RPMI7951 (cell line): ENCODE data around the gene TIMP3. TPM values are rescaled to one million over a fixed set of nuclear protein-coding genes. Genes with fewer than 3 reads are reported as not detected.

Experiments
- DNase-seq: peaks from one replicate; pipeline ENCODE4 v3.0.0-alpha.2; 2012; ENCODE audit warnings: low read depth
- total RNA-seq: library from RNA; depleted of rRNA; stranded (reverse); fragments of >200 nt; shearing (Covaris generic); gene quantifications from 2 replicates; pipeline ENCODE4 v1.2.3, GENCODE V29; 2014

Gene TIMP3
- total RNA-seq, 1 experiment from 2014 or later = 593 TPM

- no peak for DNase-seq
These were observed 79.0 kb downstream of the TIMP3 start for GRCh38 chr22:32880505-32880892.

DNA sequence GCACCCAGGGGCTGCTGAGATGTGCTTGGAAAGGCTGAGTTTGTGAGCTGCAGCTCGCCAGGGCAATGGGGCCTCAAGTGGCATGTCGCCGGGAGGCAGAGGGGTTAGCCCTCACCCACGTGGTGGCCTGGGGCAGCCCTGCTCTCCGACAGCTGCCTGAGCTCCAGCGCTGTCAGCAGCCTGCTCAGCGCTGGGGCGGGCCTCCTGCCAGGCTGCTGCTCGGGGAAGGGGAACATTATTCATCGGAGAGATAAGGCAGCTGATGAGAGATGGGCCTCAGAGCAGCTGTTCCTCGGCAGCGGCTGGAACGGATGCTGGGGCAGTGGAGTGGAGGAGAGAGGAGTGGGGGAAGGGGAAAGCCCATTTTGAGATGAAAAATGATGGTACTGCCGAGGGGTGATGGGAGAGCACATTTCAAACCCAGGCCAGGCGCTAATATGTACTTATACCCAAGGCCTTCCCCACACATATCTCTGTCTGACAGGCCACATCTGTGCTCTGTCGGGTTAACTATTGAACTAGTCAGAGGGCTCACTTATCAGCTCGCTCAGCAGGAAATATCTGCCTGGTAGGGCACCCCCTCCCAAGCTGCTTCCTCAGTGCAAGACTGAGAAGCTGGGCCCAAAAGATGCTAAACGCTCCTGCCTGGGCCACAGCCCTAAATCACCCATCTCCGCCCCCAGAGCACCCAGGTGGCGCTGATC is 79.5 kb downstream of the TIMP3 start:
- DNase-seq = peak; percentile 78

- no peak for DNase-seq
These were observed 80.9 kb downstream of the TIMP3 start for GRCh38 chr22:32882360-32882755.

GRCh38 chr22:32882774-32883530 is 81.4 kb downstream of the TIMP3 start:
- no peak for DNase-seq

- DNase-seq = no peak
These were observed 85.9 kb downstream of the TIMP3 start for GRCh38 chr22:32887324-32887980.

DNA sequence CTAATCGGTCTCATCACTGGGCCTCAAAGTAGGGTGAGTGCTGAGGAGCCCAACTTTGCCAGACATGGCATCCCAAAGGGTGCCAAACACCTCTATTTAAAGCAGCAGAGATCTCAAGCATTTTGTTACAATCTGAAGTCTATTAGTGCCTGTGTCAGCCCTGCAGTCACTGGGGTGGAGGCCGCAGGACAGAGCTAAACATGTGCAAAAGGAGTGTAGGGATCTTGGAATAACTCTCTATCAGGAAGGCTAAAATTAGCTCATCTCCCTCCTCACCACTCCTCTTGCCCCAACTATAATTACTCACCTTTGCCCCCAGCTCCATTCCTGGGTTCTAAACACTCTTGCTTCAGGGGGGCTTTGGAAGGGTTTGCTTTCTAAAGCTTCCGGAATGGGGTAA is 87.5 kb downstream of the TIMP3 start:
- no peak for DNase-seq

GRCh38 chr22:32896891-32897290 is 95.4 kb downstream of the TIMP3 start:
- DNase-seq = no peak

- peak; percentile 86 for DNase-seq
These were observed 95.9 kb downstream of the TIMP3 start for GRCh38 chr22:32897400-32897799.

DNA sequence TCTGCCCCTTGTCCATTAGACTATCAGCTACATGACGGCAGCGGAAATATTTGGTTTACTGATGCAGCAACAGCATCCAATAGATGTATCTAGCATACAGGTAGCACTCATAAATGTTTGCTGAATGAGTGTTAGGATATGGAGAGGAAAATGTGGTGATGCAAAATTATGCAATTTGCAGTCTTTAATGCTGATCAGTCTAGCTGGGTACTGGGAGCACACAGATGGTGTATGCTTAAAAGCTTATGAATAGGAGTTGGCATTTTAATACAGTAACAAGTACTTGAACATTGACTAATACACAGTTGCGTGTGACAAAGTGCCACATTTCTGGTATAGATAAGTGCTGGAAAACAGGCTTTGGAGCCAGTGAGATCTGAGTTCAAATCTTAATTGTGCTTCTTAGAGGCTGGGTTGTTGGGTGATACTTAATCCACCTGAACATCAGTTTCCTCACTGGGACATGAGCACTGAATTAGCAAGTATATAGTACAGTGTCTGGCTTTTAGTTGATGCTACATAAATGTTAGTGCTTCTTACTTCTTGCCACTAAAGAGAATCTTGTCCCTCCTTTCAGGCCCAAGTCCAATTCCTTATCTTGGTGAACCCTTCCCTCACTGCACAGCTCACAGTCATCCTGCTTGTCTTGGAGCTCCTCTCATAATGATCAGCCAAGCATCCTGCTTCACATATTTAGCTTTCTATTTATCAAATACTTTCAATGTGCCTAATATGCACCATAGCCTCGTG is 99.6 kb downstream of the TIMP3 start:
- DNase-seq = no peak

- no peak for DNase-seq
These were observed 100.4 kb downstream of the TIMP3 start for GRCh38 chr22:32901925-32902324.

GRCh38 chr22:32903507-32903906 is 102.0 kb downstream of the TIMP3 start:
- no peak for DNase-seq

- DNase-seq = peak; percentile 42
These were observed 102.5 kb downstream of the TIMP3 start for GRCh38 chr22:32904044-32904443.

GRCh38 chr22:32905400-32905799 is 103.9 kb downstream of the TIMP3 start:
- no peak for DNase-seq

DNA sequence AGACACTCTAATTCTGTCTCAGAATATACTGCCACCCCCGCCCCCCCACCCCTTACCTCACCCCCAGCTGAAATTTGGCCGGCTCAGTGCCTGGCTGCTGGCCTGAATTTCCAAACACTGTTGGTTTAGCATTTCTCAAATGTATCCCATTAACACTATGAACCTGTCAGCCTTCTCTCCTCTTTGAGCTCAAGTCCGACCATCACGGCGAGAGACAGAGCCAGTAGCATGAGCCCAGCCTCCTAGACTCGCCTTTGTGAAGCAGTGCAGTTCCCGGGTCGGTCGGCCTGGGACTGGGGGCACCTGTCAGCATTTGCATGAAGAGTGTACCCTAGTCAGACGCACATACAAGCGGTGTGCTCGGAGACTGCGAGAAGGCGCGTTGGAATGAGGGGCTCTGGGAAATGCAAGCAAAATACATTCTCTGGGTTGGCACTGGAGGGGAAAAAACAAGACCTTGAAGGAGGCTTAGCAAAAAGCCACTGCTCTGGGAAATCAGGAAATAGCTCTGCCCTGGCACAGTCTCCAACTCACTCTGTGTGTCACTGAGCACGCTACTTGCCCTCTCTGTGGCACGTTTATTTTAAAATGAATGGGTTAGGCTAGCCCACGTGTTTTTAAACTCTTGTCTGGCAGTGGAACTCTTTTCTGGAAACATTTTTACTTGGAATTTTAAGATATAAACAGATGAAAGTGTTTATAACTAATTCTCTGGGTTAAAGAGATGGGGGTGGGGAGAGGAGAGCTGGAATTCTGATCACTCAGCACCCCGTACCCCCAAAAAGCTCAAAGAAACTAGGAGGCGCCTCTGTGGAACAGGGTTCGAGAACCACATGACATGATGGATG is 108.3 kb downstream of the TIMP3 start:
- no peak for DNase-seq

GRCh38 chr22:32910429-32910772 is 108.9 kb downstream of the TIMP3 start:
- DNase-seq = no peak

DNA sequence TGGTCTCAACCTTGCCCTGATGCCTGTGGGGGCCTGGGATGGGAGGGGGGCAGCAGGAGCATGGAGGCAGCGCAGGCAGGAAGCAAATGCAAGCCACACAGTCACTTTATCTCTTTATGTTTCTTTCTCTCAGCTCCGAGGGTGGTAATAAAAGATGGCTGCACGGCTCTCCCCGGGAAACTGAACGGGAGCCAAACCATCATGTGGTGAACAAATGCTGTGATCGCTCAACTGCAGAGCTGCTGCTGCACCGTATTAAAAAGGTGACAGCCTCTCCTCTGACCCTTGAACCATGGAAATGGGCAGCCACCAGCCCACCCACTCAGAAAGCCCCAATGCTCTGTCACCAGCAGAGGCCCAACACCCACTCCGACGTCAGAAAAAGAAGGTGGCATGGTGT is 110.0 kb downstream of the TIMP3 start:
- peak; percentile 21 for DNase-seq
